Measurements from ENCODE around the gene OLR1.

Gene OLR1

DNA sequence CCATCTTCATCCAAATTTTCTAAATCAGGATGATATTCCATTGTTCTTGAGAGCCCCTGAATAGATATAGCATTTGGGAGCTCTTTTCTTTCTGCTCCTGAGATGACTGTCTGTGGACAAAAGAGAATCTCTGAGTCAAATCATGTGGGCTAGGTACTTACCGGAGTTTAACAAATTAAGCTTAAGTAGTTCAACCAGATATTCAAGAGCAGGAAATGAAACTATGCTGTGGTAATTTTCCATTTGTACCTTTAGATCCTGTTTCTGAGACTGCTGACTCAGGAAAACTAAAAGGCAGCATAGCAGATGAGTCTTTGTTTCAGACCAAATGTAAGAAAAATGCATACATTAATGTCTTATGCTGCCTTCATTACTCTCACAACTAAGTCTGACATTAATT lies 41.9 kb downstream of the OLR1 start, which contains the start of gene CLEC7A:
TSS of gene CLEC7A (minus strand) at position 158 of the 400 bp plus-strand sequence. CDS start at position 41, 117 bp downstream.
- Histone ChIP-seq H2BK5ac (ENCODE audit: low read length) (no peak within 1 kb of the TSS), H2BK15ac (ENCODE audit: low read length) (no peak within 1 kb of the TSS), H2BK120ac (ENCODE audit: low read depth, low read length) (no peak within 1 kb of the TSS), H3K9ac (ENCODE audit: low read depth, low read length, poor library complexity) (no peak within 1 kb of the TSS), H3K4me1 (ENCODE audit: control insufficient read depth in 2 of 2, insufficient read depth in 1 of 2, low read depth in 1 of 2, low read length in 2 of 2) (no peaks in the 10 kb centered on the region), H3K14ac (ENCODE audit: low read length) (no peak within 1 kb of the TSS), H4K91ac (ENCODE audit: low read depth, low read length, poor library complexity) (no peak within 1 kb of the TSS), H4K8ac (ENCODE audit: low read depth, low read length) (no peak within 1 kb of the TSS), H3K27me3 (ENCODE audit: control insufficient read depth in 3 of 3, insufficient read depth in 3 of 3, low read depth in 1 of 3, low read length in 3 of 3) (no peaks in the 10 kb centered on the region), H3K27ac (replicated peaks; ENCODE audit: low read length) (no peak within 1 kb of the TSS), H2AFZ (ENCODE audit: low read length) (no peak within 1 kb of the TSS), H3K79me1 (ENCODE audit: low read depth, low read length) (no peaks in the 10 kb centered on the region), H2BK12ac (ENCODE audit: low read length) (no peak within 1 kb of the TSS), H3K4me3 (ENCODE audit: low read length in 2 of 2) (no peak within 1 kb of the TSS), H3K23ac (ENCODE audit: low read depth, low read length, poor library complexity) (no peak within 1 kb of the TSS), H3K18ac (ENCODE audit: low read length) (no peak within 1 kb of the TSS), H3K36me3 (replicated peaks in 1 of 2; ENCODE audit: control insufficient read depth in 2 of 2, insufficient read depth in 2 of 2, low read length in 2 of 2) (no peaks in the 10 kb centered on the region), H3K9me3 (replicated peaks in 1 of 2; ENCODE audit: control insufficient read depth in 2 of 2, insufficient read depth in 1 of 2, low read depth in 1 of 2, low read length in 2 of 2) (no peaks in the 10 kb centered on the region), H2AK5ac (ENCODE audit: low read depth, low read length) (no peak within 1 kb of the TSS), H3K4me2 (ENCODE audit: insufficient read depth, low read length, poor library complexity, severe bottlenecking) (no peak within 1 kb of the TSS), H3K4ac (ENCODE audit: low read length) (no peak within 1 kb of the TSS)
- no CpG with 5 or more reads among the region's 1 CpG for WGBS, 2 donors (ENCODE audit: extremely low coverage in 2 of 2, insufficient read length in 2 of 2, insufficient replicate concordance in 1 of 2)
- no peak for DNase-seq (ENCODE audit: low spot score)

DNA sequence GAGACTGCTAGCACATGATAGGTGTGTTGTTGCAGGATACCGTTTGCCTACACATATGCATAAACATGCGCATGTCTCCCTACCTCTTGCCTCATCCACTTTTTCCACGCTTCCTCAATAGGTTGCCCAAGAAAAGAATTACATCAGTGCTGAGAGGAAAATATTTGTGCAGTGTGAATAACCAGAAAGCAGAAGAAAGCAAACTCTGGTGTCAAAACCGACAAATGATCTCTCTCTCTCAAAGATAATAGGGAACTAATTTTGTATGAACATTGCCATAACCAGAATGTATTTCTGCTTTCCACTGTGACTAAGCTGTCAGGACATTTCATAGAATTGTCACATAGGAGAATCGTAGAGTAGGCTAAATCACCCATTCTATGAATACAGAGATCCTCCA lies 43.2 kb downstream of the OLR1 start:
- Histone ChIP-seq H2BK12ac (ENCODE audit: low read length) (no peak overlapping the region), H3K18ac (ENCODE audit: low read length) (no peak overlapping the region), H2BK15ac (ENCODE audit: low read length) (no peak overlapping the region), H3K36me3 (replicated peaks in 1 of 2; ENCODE audit: control insufficient read depth in 2 of 2, insufficient read depth in 2 of 2, low read length in 2 of 2) (no peaks in the 10 kb centered on the region), H3K9me3 (replicated peaks in 1 of 2; ENCODE audit: control insufficient read depth in 2 of 2, insufficient read depth in 1 of 2, low read depth in 1 of 2, low read length in 2 of 2) (no peaks in the 10 kb centered on the region), H3K4ac (ENCODE audit: low read length) (no peak overlapping the region), H4K8ac (ENCODE audit: low read depth, low read length) (no peak overlapping the region), H3K9ac (ENCODE audit: low read depth, low read length, poor library complexity) (no peak overlapping the region), H3K79me1 (ENCODE audit: low read depth, low read length) (no peaks in the 10 kb centered on the region), H2AFZ (ENCODE audit: low read length) (no peak overlapping the region), H3K14ac (ENCODE audit: low read length) (no peak overlapping the region), H2BK5ac (ENCODE audit: low read length) (no peak overlapping the region), H3K23ac (ENCODE audit: low read depth, low read length, poor library complexity) (no peak overlapping the region), H3K4me1 (ENCODE audit: control insufficient read depth in 2 of 2, insufficient read depth in 1 of 2, low read depth in 1 of 2, low read length in 2 of 2) (no peaks in the 10 kb centered on the region), H3K4me3 (ENCODE audit: low read length in 2 of 2) (no peak overlapping the region), H4K91ac (ENCODE audit: low read depth, low read length, poor library complexity) (no peak overlapping the region), H2AK5ac (ENCODE audit: low read depth, low read length) (no peak overlapping the region), H3K27me3 (ENCODE audit: control insufficient read depth in 3 of 3, insufficient read depth in 3 of 3, low read depth in 1 of 3, low read length in 3 of 3) (no peaks in the 10 kb centered on the region), H3K27ac (replicated peaks; ENCODE audit: low read length) (no peak overlapping the region), H3K4me2 (ENCODE audit: insufficient read depth, low read length, poor library complexity, severe bottlenecking) (no peak overlapping the region), H2BK120ac (ENCODE audit: low read depth, low read length) (no peak overlapping the region)
- DNase-seq (ENCODE audit: low spot score): no peak
- no CpG with 5 or more reads among the region's 5 CpGs for WGBS, 2 donors (ENCODE audit: extremely low coverage in 2 of 2, insufficient read length in 2 of 2, insufficient replicate concordance in 1 of 2)

DNA sequence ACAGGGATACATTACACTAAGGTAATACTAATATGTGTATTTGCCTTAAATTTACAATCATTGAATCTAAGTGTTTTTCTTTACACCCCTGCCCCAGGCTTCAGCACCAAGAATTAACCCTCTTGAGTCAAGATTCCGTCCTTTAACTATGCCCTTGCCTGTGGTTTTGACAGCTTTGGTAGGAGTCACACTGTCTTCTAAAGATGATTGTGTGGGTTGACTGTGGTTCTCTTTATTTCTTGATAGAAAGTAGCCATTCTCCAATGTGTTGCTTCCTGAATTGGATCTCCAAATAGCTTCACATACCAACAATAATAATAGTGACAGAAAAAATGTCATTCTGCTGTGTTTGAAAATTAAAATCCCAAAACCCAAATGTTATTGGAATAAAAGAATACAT lies 45.5 kb downstream of the OLR1 start:
- no peak overlapping the region for H3K23ac ChIP-seq (ENCODE audit: low read depth, low read length, poor library complexity)
- DNase-seq (ENCODE audit: low spot score): no peak
- no peak overlapping the region for H3K4ac ChIP-seq (ENCODE audit: low read length)
- no peak overlapping the region for H2AFZ ChIP-seq (ENCODE audit: low read length)
- no peak overlapping the region for H2AK5ac ChIP-seq (ENCODE audit: low read depth, low read length)
- no peak overlapping the region for H3K18ac ChIP-seq (ENCODE audit: low read length)
- H3K9me3 ChIP-seq (replicated peaks in 1 of 2; ENCODE audit: control insufficient read depth in 2 of 2, insufficient read depth in 1 of 2, low read depth in 1 of 2, low read length in 2 of 2): no peaks in the 10 kb centered on the region
- no peak overlapping the region for H2BK15ac ChIP-seq (ENCODE audit: low read length)
- H2BK5ac ChIP-seq (ENCODE audit: low read length): no peak overlapping the region
- H3K4me1 ChIP-seq (ENCODE audit: control insufficient read depth in 2 of 2, insufficient read depth in 1 of 2, low read depth in 1 of 2, low read length in 2 of 2): no peaks in the 10 kb centered on the region
- no peaks in the 10 kb centered on the region for H3K27me3 ChIP-seq (ENCODE audit: control insufficient read depth in 3 of 3, insufficient read depth in 3 of 3, low read depth in 1 of 3, low read length in 3 of 3)
- H2BK12ac ChIP-seq (ENCODE audit: low read length): no peak overlapping the region
- H2BK120ac ChIP-seq (ENCODE audit: low read depth, low read length): no peak overlapping the region
- no CpG with 5 or more reads among the region's 1 CpG for WGBS, 2 donors (ENCODE audit: extremely low coverage in 2 of 2, insufficient read length in 2 of 2, insufficient replicate concordance in 1 of 2)
- H3K27ac ChIP-seq (replicated peaks; ENCODE audit: low read length): no peak overlapping the region
- no peak overlapping the region for H3K14ac ChIP-seq (ENCODE audit: low read length)
- no peak overlapping the region for H3K4me3 ChIP-seq (ENCODE audit: low read length in 2 of 2)
- no peak overlapping the region for H3K9ac ChIP-seq (ENCODE audit: low read depth, low read length, poor library complexity)
- H3K79me1 ChIP-seq (ENCODE audit: low read depth, low read length): no peaks in the 10 kb centered on the region
- no peak overlapping the region for H4K91ac ChIP-seq (ENCODE audit: low read depth, low read length, poor library complexity)
- H4K8ac ChIP-seq (ENCODE audit: low read depth, low read length): no peak overlapping the region
- H3K36me3 ChIP-seq (replicated peaks in 1 of 2; ENCODE audit: control insufficient read depth in 2 of 2, insufficient read depth in 2 of 2, low read length in 2 of 2): no peaks in the 10 kb centered on the region
- no peak overlapping the region for H3K4me2 ChIP-seq (ENCODE audit: insufficient read depth, low read length, poor library complexity, severe bottlenecking)

DNA sequence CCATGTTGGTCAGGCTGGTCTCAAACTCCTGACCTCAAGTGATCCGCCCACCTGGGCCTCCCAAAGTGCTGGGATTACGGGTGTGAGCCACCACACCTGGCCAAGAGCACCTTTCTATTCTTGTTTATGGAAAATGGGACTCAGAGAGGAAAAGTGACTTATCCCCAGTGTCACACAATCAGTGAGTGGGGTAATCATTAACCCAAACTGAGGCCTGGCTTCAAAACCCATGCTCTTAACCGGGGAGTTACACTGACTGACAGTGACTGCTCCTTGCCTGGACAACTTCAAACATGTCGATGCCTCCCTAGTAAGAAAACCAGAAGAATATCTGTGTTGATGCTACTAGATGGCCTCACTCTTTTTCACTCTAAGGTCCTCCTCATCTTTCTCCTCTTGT lies 49.2 kb downstream of the OLR1 start:
- no peak overlapping the region for H3K4me3 ChIP-seq (ENCODE audit: low read length in 2 of 2)
- no peaks in the 10 kb centered on the region for H3K4me1 ChIP-seq (ENCODE audit: control insufficient read depth in 2 of 2, insufficient read depth in 1 of 2, low read depth in 1 of 2, low read length in 2 of 2)
- no peak overlapping the region for H2AK5ac ChIP-seq (ENCODE audit: low read depth, low read length)
- no peak overlapping the region for H2BK120ac ChIP-seq (ENCODE audit: low read depth, low read length)
- WGBS, 2 donors (ENCODE audit: extremely low coverage in 2 of 2, insufficient read length in 2 of 2, insufficient replicate concordance in 1 of 2): no CpG with 5 or more reads among the region's 4 CpGs
- H2BK15ac ChIP-seq (ENCODE audit: low read length): no peak overlapping the region
- no peaks in the 10 kb centered on the region for H3K79me1 ChIP-seq (ENCODE audit: low read depth, low read length)
- H3K18ac ChIP-seq (ENCODE audit: low read length): no peak overlapping the region
- H3K4me2 ChIP-seq (ENCODE audit: insufficient read depth, low read length, poor library complexity, severe bottlenecking): no peak overlapping the region
- no peaks in the 10 kb centered on the region for H3K27me3 ChIP-seq (ENCODE audit: control insufficient read depth in 3 of 3, insufficient read depth in 3 of 3, low read depth in 1 of 3, low read length in 3 of 3)
- H4K8ac ChIP-seq (ENCODE audit: low read depth, low read length): no peak overlapping the region
- no peak overlapping the region for H3K27ac ChIP-seq (replicated peaks; ENCODE audit: low read length)
- no peaks in the 10 kb centered on the region for H3K36me3 ChIP-seq (replicated peaks in 1 of 2; ENCODE audit: control insufficient read depth in 2 of 2, insufficient read depth in 2 of 2, low read length in 2 of 2)
- no peak overlapping the region for H3K14ac ChIP-seq (ENCODE audit: low read length)
- H4K91ac ChIP-seq (ENCODE audit: low read depth, low read length, poor library complexity): no peak overlapping the region
- H2BK12ac ChIP-seq (ENCODE audit: low read length): no peak overlapping the region
- no peak overlapping the region for H2AFZ ChIP-seq (ENCODE audit: low read length)
- no peak overlapping the region for H2BK5ac ChIP-seq (ENCODE audit: low read length)
- no peak for DNase-seq (ENCODE audit: low spot score)
- H3K9ac ChIP-seq (ENCODE audit: low read depth, low read length, poor library complexity): no peak overlapping the region
- H3K9me3 ChIP-seq (replicated peaks in 1 of 2; ENCODE audit: control insufficient read depth in 2 of 2, insufficient read depth in 1 of 2, low read depth in 1 of 2, low read length in 2 of 2): no peaks in the 10 kb centered on the region
- H3K4ac ChIP-seq (ENCODE audit: low read length): no peak overlapping the region
- no peak overlapping the region for H3K23ac ChIP-seq (ENCODE audit: low read depth, low read length, poor library complexity)

All from neuronal stem cell (in vitro differentiated cells).